K562 (cell line): ENCODE data around the gene ORAI1. TPM values are rescaled to one million over a fixed set of nuclear protein-coding genes. Genes with fewer than 3 reads are reported as not detected.

Experiments
- ATAC-seq: fragments of 200-7000 bp; cut with Tn5 transposase; 3 replicates; pipeline ENCODE4 v1.9.1; 2020; ENCODE audit warnings: moderate library complexity
- BruUV-seq: library from RNA; stranded (reverse); fragments of 400-500 nt; replicated peaks from 2 replicates; lab custom pipeline; 2021; lab: Mats Ljungman, UMichigan
- CTCF ChIA-PET: fragments of 300-600 bp; formaldehyde crosslinking; extraction: SDS; loops from one replicate; lab custom pipeline; 2021; ENCODE audit warnings: low intra/inter-chr PET ratio; lab: Yijun Ruan, JAX
- POLR2A ChIA-PET: fragments of 300-600, 350-650 bp; sonication (Branson Sonifier 250); formaldehyde crosslinking; extraction: SDS; loops from one replicate; lab custom pipeline; 2021; ENCODE audit warnings: antibody characterized with exemption, inconsistent platforms; lab: Yijun Ruan, JAX
- DNase-seq, 4 experiments: peaks; one replicate each; pipeline versions ENCODE4 v3.0.0 to v3.0.0-alpha.2; 2011 to 2018; ENCODE audit warnings: low spot score in 3 of 4, mixed read lengths in 3 of 4; ENCODE audit errors: extremely low read depth in 1 of 4
- FAIRE-seq: peaks from 2 replicates; lab custom pipeline; 2011; peaks lifted over from hg19 to GRCh38; lab: Jason Lieb, UNC
- H2AFZ ChIP-seq: 2 replicates; pipeline ENCODE4 v1.6.0; 2011; ENCODE audit warnings: low read depth, low read length, control low read depth, inconsistent platforms
- H3K27ac ChIP-seq: fragments of 200-600 bp; 3 replicates; pipeline ENCODE4 v1.8.0; 2011; ENCODE audit warnings: low read depth, mild to moderate bottlenecking, control low read depth, inconsistent platforms, low read length, moderate library complexity, mixed read lengths; ENCODE audit errors: extremely low read depth
- H3K27me3 ChIP-seq, 2 experiments: fragments of 300-600 bp in 1 of 2; 2 replicates in 1 of 2; 3 replicates in 1 of 2; pipeline versions ENCODE4 v1.6.0 to v1.8.0; 2011; ENCODE audit warnings: inconsistent platforms in 2 of 2, low read length in 2 of 2, mild to moderate bottlenecking in 1 of 2, mixed read lengths in 1 of 2, moderate library complexity in 1 of 2; ENCODE audit not compliant: control insufficient read depth in 2 of 2, insufficient read depth in 2 of 2
- H3K36me3 ChIP-seq: fragments of 300-600 bp; 3 replicates; pipeline ENCODE4 v1.8.0; 2011; ENCODE audit warnings: mild to moderate bottlenecking, low read length, inconsistent platforms; ENCODE audit not compliant: control insufficient read depth, insufficient read depth
- H3K4me1 ChIP-seq, 2 experiments: fragments of 200-600 bp in 1 of 2; replicated peaks in 1 of 2; 2 replicates in 1 of 2; 3 replicates in 1 of 2; pipeline versions ENCODE4 v1.5.1 to v1.8.0; 2011; ENCODE audit warnings: inconsistent platforms in 2 of 2, low read length in 2 of 2, mild to moderate bottlenecking in 1 of 2, mixed read lengths in 1 of 2, moderate library complexity in 1 of 2; ENCODE audit not compliant: control insufficient read depth in 2 of 2, insufficient read depth in 2 of 2
- H3K4me2 ChIP-seq: 2 replicates; pipeline ENCODE4 v1.6.1; 2011; ENCODE audit warnings: low read length, control low read depth, inconsistent platforms, mixed read lengths; ENCODE audit not compliant: insufficient read depth
- H3K4me3 ChIP-seq: fragments of 200-600 bp; sonication (generic), shearing (Covaris generic); 2 replicates; pipeline ENCODE4 v1.5.1; 2016; ENCODE audit warnings: control low read depth, inconsistent platforms
- H3K79me2 ChIP-seq: fragments of 200-600 bp; 3 replicates; pipeline ENCODE4 v1.8.0; 2011; ENCODE audit warnings: low read length, inconsistent platforms; ENCODE audit not compliant: control insufficient read depth, insufficient read depth
- H3K9ac ChIP-seq, 2 experiments: 2 replicates each; pipeline versions ENCODE4 v1.6.0 to v1.6.1; 2011; ENCODE audit warnings: low read depth in 2 of 2, low read length in 2 of 2, control low read depth in 1 of 2, inconsistent platforms in 1 of 2, mild to moderate bottlenecking in 1 of 2, mixed read lengths in 1 of 2; ENCODE audit not compliant: insufficient read depth in 1 of 2
- H3K9me1 ChIP-seq: one replicate; pipeline ENCODE4 v1.6.0; 2011; ENCODE audit warnings: inconsistent platforms, mild to moderate bottlenecking, low read length, moderate library complexity; ENCODE audit not compliant: control insufficient read depth, insufficient read depth
- H3K9me3 ChIP-seq: replicated peaks from 2 replicates; pipeline ENCODE4 v1.5.1; 2011; ENCODE audit warnings: low read depth, low read length, inconsistent platforms; ENCODE audit not compliant: control insufficient read depth, insufficient read depth
- H4K20me1 ChIP-seq: replicated peaks from 2 replicates; pipeline ENCODE4 v1.6.1; 2011; ENCODE audit warnings: low read length, inconsistent platforms, mixed read lengths; ENCODE audit not compliant: control insufficient read depth, insufficient read depth
- ETS2 ChIP-seq: IDR thresholded peaks from 2 replicates; pipeline ENCODE4 v1.6.1; 2016; ENCODE audit warnings: borderline replicate concordance, missing genetic modification characterization, mild to moderate bottlenecking, moderate library complexity, missing compliant biosample characterization; ENCODE audit not compliant: poor library complexity, severe bottlenecking
- MLLT1 ChIP-seq, 2 experiments: fragments of 450-650 bp; IDR thresholded peaks; 2 replicates each; pipeline ENCODE4 v1.6.1; 2016
- MXD1 ChIP-seq: fragments of 250-450 bp; sonication (Bioruptor Pico); IDR thresholded peaks from 2 replicates; pipeline ENCODE4 v1.8.0; 2021; ENCODE audit warnings: borderline replicate concordance, mild to moderate bottlenecking, moderate library complexity; ENCODE audit not compliant: poor library complexity, severe bottlenecking
- ZBTB17 ChIP-seq: fragments of 450-650 bp; formaldehyde crosslinking; IDR thresholded peaks from 2 replicates; pipeline ENCODE4 v1.4.0; 2020; ENCODE audit warnings: mild to moderate bottlenecking
- WGBS: fragments of 100-300 bp; shearing (Covaris generic); methylation state at CpG from one replicate; pipeline ENCODE4 v1.1.6; 2016; ENCODE audit warnings: low coverage, mixed read lengths; ENCODE audit not compliant: insufficient coverage; ENCODE audit errors: missing lambda C conversion rate; 5-methylcytosine and 5-hydroxymethylcytosine counted together
- in situ Hi-C: fragments of 300-500 bp; cut with MboI; formaldehyde crosslinking; loops from 4 replicates; pipeline ENCODE4 v1.15.0; 2018; ENCODE audit warnings: inconsistent platforms, mixed read lengths
- intact Hi-C: fragments of 100-400 bp; cut with micrococcal nuclease; formaldehyde crosslinking; loops from 2 replicates; pipeline ENCODE4 v1.14.2; 2022
- polyA plus RNA-seq, 8 experiments: library from polyadenylated mRNA; depleted of rRNA in 4 of 8; stranded (reverse) in 5 of 8; unstranded in 3 of 8; fragments of >200 nt; fragmentation: Nextera tagmentation in 2 of 8; fragmentation: Illumina TruSeq in 1 of 8; extraction: Ambion mirVana in 2 of 8; extraction: Trizol in 1 of 8; gene quantifications; 2 replicates each; pipeline versions ENCODE4 v1.2.1 to v1.2.3, GENCODE V29; 2011 to 2014; ENCODE audit warnings: inconsistent platforms in 1 of 8, missing spikeins in 1 of 8
- total RNA-seq, 7 experiments: library from RNA; depleted of rRNA in 6 of 7; stranded (reverse); fragments of >200 nt in 6 of 7; fragmentation: Illumina TruSeq in 2 of 7; extraction: Trizol in 2 of 7; gene quantifications; 2 replicates each; pipeline versions ENCODE4 v1.2.1 to v1.2.3, GENCODE V29; 2011 to 2021; ENCODE audit warnings: low replicate concordance in 1 of 7

Gene ORAI1
- total and polyA plus RNA-seq, 9 of the 15 experiments (the other 6 are each of a cell fraction or from before 2014, with no cell fraction given) = 2.6 to 23.8 (median 9.3) TPM

GRCh38 chr12:121595520-121595919, 30.8 kb upstream of the ORAI1 start:
- BruUV-seq = no TSS peak
- peak in 1 of 4 experiments; percentile 5 for DNase-seq
- Histone ChIP-seq H3K4me1 (peaks cover 7 to 8% of the 10 kb centered on the region in 2 experiments; a peak in 4 of 5 replicates), H3K9me1 (no peaks in the 10 kb centered on the region), H3K36me3 (no peaks in the 10 kb centered on the region), H3K4me3 (no peak overlapping the region), H3K9ac (peak overlapping the region in 1 of 2 experiments; percentile 52; a peak in 1 of 4 replicates), H3K79me2 (no peaks in the 10 kb centered on the region), H3K9me3 (no peaks in the 10 kb centered on the region), H3K27me3 (no peaks in the 10 kb centered on the region), H2AFZ (peak overlapping the region; percentile 45; the same call in 1 of the 2 replicates), H4K20me1 (no peaks in the 10 kb centered on the region), H3K27ac (no peak overlapping the region), H3K4me2 (no peak overlapping the region)
- in situ Hi-C loops = no loop called here
- no peak for FAIRE-seq
- WGBS = 76% methylated on average over 12 of the region's 12 CpGs
- no peak; the same call in 2 of the 3 replicates for ATAC-seq
- ChIA-PET CTCF (no interaction called here), POLR2A (interaction anchor here (0.6 kb wide), 1 partner anchor 9 kb away, joined by 4 read pairs; no protein-coding TSS in a partner anchor)
- no peak for TF ChIP-seq ETS2 (tag)
- TF ChIP-seq ZBTB17 (CRISPR knock-in tag) = peak; percentile 84; the same call in 1 of the 2 replicates
- TF ChIP-seq MLLT1 (IDR thresholded peaks at IDR 0.05) = peak in 1 of 2 experiments; percentile 86; a peak in 2 of 4 replicates
- TF ChIP-seq MXD1 (CRISPR knock-in tag) = no peak
- intact Hi-C loops = no loop called here
